GM19193 (cell line): ENCODE data around the gene PLCD1.

Experiments used
- POLR2A ChIP-seq: IDR thresholded peaks from 4 replicates; pipeline ENCODE4 v1.6.1; 2011; ENCODE audit not compliant: insufficient read depth, insufficient read length; ENCODE audit errors: extremely low read depth

The PLCD1 gene

DNA sequence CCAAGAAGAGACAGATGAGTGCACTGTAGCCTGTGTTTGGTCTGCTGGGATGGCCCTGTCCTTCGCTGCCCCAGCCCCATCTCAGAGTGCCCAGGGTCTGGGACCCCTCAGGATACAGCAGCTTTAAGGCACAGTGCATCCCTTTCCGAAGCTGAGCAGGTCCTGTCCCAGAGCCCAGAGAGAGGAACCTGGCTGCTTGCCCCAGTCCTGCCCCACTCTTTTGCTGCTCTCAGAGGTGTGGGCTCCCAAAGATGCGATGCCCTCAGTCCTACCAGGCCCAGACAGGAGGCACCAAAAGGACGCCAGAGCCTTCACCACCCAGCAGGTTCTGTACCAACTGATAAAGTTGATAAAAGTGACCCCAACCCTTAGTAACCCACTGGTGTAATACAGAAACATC is 8.2 kb downstream of the PLCD1 start:
- TF ChIP-seq POLR2A, result no peak

DNA sequence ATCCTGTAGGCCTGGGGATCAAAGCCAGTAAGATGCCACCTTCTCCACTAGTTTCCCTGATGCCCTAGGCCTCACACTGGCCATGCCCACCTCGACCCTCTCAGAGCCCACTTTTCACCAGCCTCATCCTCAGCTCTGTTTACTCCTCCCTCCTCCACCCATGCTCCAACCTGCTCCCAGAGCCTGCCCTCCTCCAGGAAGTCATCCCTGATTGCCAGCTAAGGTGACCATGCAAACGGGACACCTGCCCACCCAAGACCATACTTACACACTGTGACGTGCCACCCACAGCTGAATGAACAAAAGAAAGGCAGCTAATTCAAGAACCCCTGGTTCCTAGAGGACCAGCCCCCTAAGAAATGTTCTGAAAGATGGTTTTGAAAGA is 9.1 kb downstream of the PLCD1 start:
- TF ChIP-seq POLR2A, result no peak

DNA sequence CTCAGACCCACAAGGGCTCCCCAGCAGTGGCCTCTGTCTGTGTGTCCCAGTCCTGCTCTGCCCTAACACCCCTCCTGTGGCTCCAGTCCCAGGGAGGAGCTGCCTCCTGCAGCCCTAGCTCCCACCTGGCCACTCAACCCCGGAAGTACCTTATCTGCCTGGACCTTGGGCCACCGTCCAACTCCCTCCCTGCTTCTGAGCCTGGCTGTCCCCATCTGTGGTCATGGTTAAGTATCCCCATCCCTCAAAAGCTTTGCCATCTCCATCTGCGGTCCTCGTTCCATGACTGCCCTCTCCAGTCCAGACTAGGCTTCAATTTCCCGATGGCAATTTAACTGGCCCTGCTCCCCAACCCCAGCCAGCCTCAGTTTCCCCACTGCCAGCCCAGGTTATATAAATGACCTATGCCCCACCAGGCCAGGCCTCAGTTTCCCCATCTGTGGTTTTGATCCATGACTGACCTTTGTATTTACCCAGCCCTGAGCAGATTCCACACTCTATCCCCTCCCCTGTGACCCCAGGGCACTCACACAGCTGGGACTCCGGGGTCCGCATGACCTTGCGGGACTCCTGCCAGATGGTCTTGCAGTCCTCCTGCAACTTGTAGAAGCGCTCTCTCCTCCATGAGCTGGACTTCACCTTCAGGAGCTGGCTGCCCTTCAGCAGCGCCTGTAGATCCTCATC is 9.6 kb downstream of the PLCD1 start:
- no peak for TF ChIP-seq POLR2A

DNA sequence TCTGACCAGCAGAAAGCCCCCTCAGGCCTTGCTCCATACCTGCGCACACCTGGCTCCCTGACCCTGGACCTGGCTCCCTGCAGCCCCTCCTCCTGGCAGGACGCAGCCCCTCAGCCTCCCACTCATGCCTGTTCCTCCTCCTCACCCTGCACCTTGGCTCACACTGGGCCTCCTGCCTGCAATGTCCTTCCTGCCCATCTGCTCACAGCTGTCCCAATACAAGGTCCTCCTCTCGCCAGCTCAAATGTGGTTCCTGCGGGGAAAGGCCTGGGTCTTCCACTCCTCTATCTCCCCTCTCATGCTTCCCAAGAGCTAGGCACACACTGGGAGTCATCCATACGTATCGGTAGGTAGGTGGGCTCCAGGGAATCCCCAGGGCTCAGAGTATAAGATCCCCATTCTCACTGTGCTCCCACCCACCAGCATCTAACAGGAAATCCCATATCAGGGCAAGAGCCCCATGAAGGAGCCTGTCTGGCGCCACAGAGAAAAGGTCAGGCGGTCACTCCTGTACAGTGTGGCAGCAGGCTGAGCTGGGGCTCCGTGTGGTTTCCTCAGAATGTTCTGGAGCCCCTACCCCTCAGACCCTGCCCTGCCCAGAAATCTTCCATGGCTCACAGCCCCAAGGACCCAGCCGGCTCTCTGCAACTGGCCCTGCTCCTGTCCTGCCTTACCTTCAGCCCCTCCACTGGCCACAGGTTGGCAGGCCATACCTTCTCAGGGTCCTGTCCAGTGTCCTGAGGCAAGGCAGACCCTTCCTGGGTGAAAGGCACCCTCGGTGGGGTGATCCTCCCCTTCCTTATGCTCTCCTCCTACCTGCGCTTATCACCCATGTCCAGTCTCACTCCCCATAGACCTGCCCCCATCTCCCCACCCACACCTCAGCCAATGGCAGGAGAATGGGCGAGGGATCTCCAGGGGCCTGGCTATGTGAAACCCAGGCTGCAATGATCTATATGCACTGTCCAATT is 10.9 kb downstream of the PLCD1 start:
- no peak for TF ChIP-seq POLR2A

DNA sequence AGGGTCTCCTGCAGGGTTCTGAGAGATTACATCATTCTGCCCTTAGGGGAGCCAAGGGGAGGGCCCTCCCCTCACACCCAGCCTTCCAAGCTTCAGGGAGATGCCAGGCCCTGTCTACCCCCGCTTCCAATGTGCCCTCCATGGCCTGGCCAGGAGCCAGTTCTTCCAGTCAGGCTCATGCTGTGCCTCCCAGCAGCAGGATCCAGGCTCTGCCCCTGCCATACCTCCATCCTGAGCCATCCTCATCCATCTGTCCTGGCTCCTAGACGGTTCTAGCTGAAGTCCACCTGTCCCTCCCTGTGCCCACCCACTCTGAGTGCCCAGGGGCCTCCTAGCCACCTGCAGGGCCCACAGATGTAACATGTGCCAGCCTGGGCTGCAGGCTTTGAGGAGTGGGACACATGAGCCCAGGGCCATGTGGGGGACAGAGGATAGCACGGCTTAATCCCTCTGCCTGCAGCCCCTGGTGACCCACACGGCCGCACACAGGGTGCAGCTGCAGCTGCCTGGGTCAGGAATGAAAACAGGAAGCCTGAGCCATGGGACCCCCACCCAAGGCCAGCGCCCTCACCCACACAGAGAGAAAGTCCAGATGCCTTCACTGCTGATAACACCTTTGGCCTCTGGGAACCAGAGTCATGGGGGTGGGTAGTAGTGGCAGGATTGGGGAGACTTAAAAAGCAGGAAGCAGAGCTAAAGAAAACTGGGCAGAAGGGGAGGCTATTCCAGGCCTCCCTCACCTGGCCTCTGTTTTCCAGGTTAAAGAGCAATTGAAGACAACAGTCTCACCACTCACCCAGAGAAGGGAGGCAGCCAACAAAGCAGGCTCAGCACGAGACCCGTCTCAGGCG is 11.8 kb downstream of the PLCD1 start:
- TF ChIP-seq POLR2A, result no peak

DNA sequence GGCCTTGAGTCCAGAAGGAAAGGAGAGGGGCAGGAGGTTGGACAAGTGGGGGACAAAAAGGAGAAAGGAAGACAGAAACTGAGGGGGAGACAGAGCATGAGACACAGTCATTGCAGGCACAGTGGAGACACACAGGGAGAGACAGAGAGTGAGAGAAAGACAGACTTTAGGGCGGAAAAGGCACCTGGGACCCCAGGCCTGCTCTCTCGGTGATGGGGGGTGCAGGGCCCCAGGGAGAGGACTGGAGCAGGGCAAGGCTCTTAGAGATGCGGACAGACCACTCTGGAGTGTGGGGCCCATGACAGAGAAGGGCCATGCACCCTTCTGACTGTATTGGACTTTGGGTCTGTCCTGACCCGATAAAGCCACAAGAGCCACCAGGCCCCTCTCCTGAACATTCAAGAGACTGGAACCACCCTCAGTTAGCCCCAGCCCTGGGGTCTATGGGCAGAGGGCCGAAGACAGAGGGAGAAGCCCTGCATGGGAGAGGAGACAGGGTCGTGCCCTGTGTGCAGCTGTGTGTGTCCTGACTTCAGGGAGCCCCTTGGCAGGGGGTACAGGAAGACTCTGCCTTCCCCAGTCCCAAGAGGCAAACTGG is 12.5 kb downstream of the PLCD1 start:
- TF ChIP-seq POLR2A, result no peak

DNA sequence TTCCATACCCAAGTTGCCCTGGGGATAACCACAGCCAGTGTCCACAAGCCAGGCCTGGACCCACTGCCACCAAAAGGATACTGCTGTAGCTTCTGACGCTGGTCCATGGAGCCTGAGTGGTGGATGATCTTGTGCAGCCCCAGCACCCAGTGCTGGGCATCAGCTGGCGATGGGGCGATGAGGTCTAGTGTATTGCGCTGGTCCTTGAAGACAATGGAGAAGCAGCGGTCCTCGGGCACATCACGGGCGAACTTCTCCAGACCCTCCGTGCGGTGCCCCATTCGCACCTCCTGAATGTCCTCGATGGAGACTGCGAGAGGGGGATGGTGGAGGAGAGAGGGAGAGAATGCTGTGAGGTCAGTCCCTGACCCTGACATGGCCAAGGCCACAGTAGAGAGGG is 13.0 kb downstream of the PLCD1 start:
- TF ChIP-seq POLR2A, result no peak

DNA sequence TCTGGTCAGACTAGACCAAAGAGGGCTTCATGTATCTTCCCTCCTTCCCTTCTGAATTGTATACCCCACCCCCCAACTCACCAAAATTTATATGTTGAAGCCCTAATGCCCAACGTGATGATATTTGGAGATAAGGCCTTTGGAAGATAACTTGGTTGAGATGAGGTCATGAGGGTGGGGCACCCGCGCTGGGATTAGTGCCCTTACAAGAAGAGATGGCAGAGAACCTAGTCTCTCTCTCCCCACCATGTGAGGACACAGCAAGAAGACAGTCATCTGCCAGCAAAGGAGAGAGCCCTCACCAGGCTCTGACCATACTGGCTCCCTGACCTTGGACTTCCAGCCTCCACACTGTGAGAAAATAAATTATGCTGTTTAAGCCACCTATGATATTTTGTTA is 13.5 kb downstream of the PLCD1 start:
- no peak for TF ChIP-seq POLR2A

DNA sequence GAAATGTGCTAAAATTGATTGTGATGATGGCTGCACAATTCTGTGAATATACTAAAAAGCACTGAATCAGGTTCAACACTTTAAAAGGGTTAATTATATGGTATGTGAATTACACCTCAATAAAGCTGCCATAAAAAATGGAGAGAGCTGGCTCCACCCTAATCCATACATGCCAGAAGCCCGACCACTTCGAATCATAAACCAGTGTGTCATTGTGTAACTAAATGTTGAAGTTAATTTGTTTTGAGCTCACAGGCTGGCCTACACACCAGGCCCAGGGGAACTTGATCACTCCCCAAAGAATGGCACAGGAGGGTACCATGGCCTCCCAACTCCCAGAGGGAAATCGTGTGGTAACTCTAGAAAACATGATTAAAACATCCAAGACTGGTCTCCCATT is 14.0 kb downstream of the PLCD1 start:
- no peak for TF ChIP-seq POLR2A

DNA sequence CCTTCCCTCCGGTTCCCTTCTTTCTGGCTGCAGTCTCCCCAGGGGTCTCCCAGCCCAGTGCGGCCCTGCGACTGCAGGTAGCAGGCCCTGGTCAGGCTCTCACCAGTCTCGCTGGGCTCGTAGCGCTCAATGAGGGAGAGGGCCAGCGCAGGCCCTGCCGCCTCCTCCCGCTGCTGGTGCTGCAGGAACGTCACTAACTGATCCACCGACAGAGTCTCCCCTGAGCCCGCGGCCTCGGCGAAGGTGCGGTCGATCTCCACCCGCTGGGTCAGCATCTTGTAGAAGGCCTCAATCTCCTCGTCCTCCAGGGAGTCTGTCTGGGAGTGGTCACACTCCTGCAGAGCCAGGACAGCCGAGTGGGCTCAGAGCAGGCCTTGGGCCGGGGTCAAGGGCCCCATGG is 18.3 kb downstream of the PLCD1 start:
- TF ChIP-seq POLR2A, result no peak

DNA sequence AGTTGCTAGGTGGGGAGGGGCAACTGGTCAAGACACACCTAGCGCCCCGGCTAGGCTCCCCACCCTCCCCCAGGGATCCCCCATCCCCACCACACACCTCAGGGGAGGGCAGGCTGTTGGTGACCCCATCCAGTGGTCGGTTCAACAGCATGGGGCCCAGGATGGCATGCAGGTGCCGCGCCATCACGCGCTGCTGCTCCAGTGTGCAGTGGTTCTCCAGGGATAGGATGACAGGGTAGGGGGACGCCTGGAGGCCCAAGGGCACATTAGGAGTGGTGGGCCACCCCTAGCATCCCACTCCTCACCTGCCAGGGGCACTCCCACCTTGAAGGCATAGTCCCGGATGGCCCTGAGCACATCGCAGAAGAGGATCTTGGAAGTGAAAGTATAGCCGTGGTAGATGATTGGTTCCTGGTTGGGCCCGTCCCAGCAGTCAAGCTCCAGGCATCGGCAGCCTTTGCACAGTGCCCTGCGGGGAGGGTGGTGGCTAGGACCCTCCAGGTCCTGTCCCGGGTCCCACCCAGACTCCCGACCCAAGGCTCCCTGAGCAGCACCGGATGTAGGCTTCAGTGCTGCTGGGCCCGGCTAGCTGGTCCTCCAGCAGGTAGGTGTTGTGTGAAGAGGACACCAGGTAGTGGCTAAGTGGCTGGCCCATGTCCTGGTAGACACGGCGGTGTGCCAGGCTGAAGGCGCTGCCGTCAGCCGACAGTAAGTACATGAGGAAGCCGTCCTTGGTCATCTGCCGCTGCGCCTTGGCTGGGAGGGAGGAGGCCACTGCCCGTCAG is 19.4 kb downstream of the PLCD1 start:
- TF ChIP-seq POLR2A, result no peak

DNA sequence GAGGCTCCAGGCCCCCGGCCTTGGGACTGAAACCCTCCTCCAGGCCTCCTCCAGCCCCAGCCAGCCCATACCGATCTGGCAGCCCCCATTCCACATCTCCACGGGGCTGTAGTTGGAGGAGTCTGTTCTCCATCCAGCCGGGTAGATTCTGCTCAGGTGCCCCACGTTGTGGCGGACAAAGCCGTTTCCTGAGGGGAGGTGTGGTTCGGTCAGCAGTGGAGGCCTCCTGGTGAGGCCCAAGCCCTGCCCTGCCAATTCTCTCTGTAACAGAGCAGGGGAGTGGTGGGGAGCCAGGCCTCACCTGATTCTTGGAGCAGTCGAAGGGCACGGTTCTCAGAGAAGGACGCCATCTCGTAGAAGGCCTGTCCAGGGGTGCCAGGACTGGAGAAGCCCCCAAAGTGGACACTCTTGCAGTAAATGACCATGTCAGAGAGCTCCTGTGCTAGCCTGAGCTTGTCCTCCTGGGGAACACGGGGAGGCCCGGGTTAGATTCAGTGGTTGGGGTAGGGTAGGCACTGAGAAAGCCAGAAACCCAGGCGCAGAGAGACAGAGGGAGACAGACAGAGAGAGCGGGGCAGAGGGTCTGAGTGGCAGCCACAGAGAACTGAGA is 20.4 kb downstream of the PLCD1 start:
- no peak for TF ChIP-seq POLR2A

DNA sequence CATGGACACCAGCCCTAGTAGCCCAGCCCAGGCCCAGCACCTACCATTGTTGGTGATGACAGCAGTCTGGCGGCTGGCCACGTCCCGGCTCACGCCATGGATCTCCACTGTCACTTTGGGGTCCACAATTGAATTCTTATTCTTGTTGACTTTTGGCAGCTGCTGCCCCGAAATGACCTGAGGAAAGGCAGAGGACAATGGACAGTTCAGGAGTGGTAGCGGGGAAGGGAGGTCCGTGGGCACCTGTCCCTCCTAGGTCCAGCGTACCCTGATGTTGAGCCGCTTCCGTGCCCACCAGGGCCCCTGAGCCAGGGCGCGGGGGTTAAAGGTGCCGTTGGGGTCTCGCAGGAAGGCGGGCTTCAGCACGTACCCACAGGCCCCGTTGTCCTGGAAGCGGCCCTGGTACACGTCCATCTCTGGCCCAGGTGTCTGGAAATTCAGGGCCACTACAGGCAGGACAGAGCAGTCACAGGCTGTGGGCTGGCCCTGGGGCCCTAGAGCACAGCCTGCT is 21.2 kb downstream of the PLCD1 start:
- no peak for TF ChIP-seq POLR2A
